Gastrocnemius medialis (tissue), 4 donors: ENCODE measurements around the gene SNTG2. TPM values are rescaled to one million over a fixed set of nuclear protein-coding genes. Genes with fewer than 3 reads are reported as not detected.

Source experiments
- ATAC-seq, 2 donors: fragments of 150-250 bp; one replicate each; pipeline ENCODE4 v1.9.1; 2016
- DNase-seq, 2 donors: peaks; one replicate each; pipeline ENCODE4 v3.0.0-alpha.2; 2019
- H3K27ac ChIP-seq, 4 donors: fragments of 200-600 bp; sonication (generic); 1 replicate in 1 of 4; 2 replicates in 3 of 4; pipeline ENCODE4 v1.5.1; 2016 to 2018; ENCODE audit warnings: mild to moderate bottlenecking in 2 of 4, moderate library complexity in 1 of 4
- H3K27me3 ChIP-seq, 3 donors: fragments of 200-600 bp; sonication (generic) in 2 of 3; 1 replicate in 1 of 3; 2 replicates in 2 of 3; pipeline versions ENCODE4 v1.5.1 to v1.6.0; 2016 to 2019; ENCODE audit warnings: mild to moderate bottlenecking in 1 of 3, moderate library complexity in 1 of 3
- H3K36me3 ChIP-seq, 2 donors: fragments of 200-600 bp; sonication (generic) in 1 of 2; one replicate each; pipeline ENCODE4 v1.5.1; 2017 to 2018
- H3K4me1 ChIP-seq, 2 donors: fragments of 200-600 bp; sonication (generic) in 1 of 2; one replicate each; pipeline ENCODE4 v1.5.1; 2016 to 2017; ENCODE audit warnings: mild to moderate bottlenecking in 2 of 2
- H3K4me3 ChIP-seq, 4 donors: fragments of 200-600 bp; sonication (generic) in 3 of 4; 1 replicate in 1 of 4; 2 replicates in 3 of 4; pipeline ENCODE4 v1.5.1; 2016 to 2019; ENCODE audit warnings: mild to moderate bottlenecking in 2 of 4
- H3K9me3 ChIP-seq, 3 donors: fragments of 200-600 bp; sonication (generic) in 2 of 3; 1 replicate in 1 of 3; 2 replicates in 2 of 3; pipeline ENCODE4 v1.5.1; 2016 to 2019
- CTCF ChIP-seq, 5 experiments: fragments of 450-650 bp in 3 of 5; fragments of 200-600 bp in 2 of 5; sonication (generic) in 2 of 5; IDR thresholded peaks in 4 of 5; conservative IDR thresholded peaks in 1 of 5; 1 replicate in 4 of 5; 2 replicates in 1 of 5; pipeline ENCODE4 v1.5.1; 2016 to 2019; ENCODE audit warnings: antibody characterized with exemption in 5 of 5, mild to moderate bottlenecking in 3 of 5, moderate library complexity in 3 of 5
- POLR2A ChIP-seq, 2 donors: fragments of 450-650 bp; IDR thresholded peaks; one replicate each; pipeline ENCODE4 v1.6.1; 2017; ENCODE audit warnings: antibody characterized with exemption in 2 of 2, mild to moderate bottlenecking in 2 of 2, moderate library complexity in 2 of 2
- in situ Hi-C, 4 donors: fragments of 200-750 bp; cut with MboI; loops; one replicate each; pipeline versions ENCODE4 v1.15.0 to v1.8.0; 2017; ENCODE audit warnings: low sequenced_read_pairs in 4 of 4
- intact Hi-C: fragments of 100-400 bp; cut with DNase I; formaldehyde crosslinking; loops from one replicate; pipeline ENCODE4 v1.15.1; 2023; ENCODE audit warnings: low total_unique reads
- total RNA-seq, 4 donors: library from RNA; depleted of rRNA; stranded (reverse); fragments of >200 nt; gene quantifications; one replicate each; pipeline versions ENCODE4 v1.1.0 to v1.2.3, GENCODE V29; 2016

Gene SNTG2
- total RNA-seq, 4 donors from 2014 or later: 0.55 to 1.0 (median 0.92) TPM; not detected in 1

GRCh38 chr2:1186421-1186820 lies 235.8 kb downstream of the SNTG2 start:
- H3K36me3 ChIP-seq: no peaks in the 10 kb centered on the region
- no peak overlapping the region for H3K4me3 ChIP-seq
- ATAC-seq: no peak
- no peak for TF ChIP-seq CTCF (IDR thresholded peaks at IDR 0.05 in 4 of 5, conservative IDR thresholded peaks at IDR 0.05 in 1 of 5)
- TF ChIP-seq POLR2A (IDR thresholded peaks at IDR 0.05): no peak
- no peaks in the 10 kb centered on the region for H3K4me1 ChIP-seq
- in situ Hi-C loops (no loop called here), intact Hi-C loops (no loop called here)
- H3K27ac ChIP-seq: no peak overlapping the region
- H3K9me3 ChIP-seq: no peaks in the 10 kb centered on the region
- no peaks in the 10 kb centered on the region for H3K27me3 ChIP-seq
- no peak for DNase-seq

GRCh38 chr2:1187189-1187588 lies 236.5 kb downstream of the SNTG2 start:
- TF ChIP-seq CTCF (IDR thresholded peaks at IDR 0.05 in 4 of 5, conservative IDR thresholded peaks at IDR 0.05 in 1 of 5) (no peak), POLR2A (IDR thresholded peaks at IDR 0.05) (no peak)
- H3K9me3 ChIP-seq: no peaks in the 10 kb centered on the region
- no peaks in the 10 kb centered on the region for H3K36me3 ChIP-seq
- H3K27me3 ChIP-seq: no peaks in the 10 kb centered on the region
- H3K4me3 ChIP-seq: no peak overlapping the region
- DNase-seq (no peak), ATAC-seq (no peak)
- no peak overlapping the region for H3K27ac ChIP-seq
- H3K4me1 ChIP-seq: no peaks in the 10 kb centered on the region
- in situ Hi-C loops (no loop called here), intact Hi-C loops (no loop called here)

GRCh38 chr2:1192121-1192520 lies 241.5 kb downstream of the SNTG2 start:
- Histone ChIP-seq H3K36me3 (no peaks in the 10 kb centered on the region), H3K4me3 (no peak overlapping the region), H3K9me3 (no peaks in the 10 kb centered on the region), H3K27ac (peak overlapping the region in 3 of 4 donors; percentile 34 to 54 (median 45)), H3K27me3 (no peaks in the 10 kb centered on the region), H3K4me1 (no peaks in the 10 kb centered on the region)
- in situ Hi-C loops (no loop called here), intact Hi-C loops (no loop called here)
- peak in 1 of 2 donors; percentile 66 for ATAC-seq
- no peak for TF ChIP-seq CTCF (IDR thresholded peaks at IDR 0.05 in 4 of 5, conservative IDR thresholded peaks at IDR 0.05 in 1 of 5)
- no peak for TF ChIP-seq POLR2A (IDR thresholded peaks at IDR 0.05)
- no peak for DNase-seq

GRCh38 chr2:1193801-1194200 lies 243.2 kb downstream of the SNTG2 start:
- TF ChIP-seq CTCF (IDR thresholded peaks at IDR 0.05 in 4 of 5, conservative IDR thresholded peaks at IDR 0.05 in 1 of 5) (no peak), POLR2A (IDR thresholded peaks at IDR 0.05) (no peak)
- no peak for DNase-seq
- in situ Hi-C loops (no loop called here), intact Hi-C loops (no loop called here)
- H3K27me3 ChIP-seq: no peaks in the 10 kb centered on the region
- no peak overlapping the region for H3K4me3 ChIP-seq
- H3K27ac ChIP-seq: no peak overlapping the region
- no peaks in the 10 kb centered on the region for H3K36me3 ChIP-seq
- H3K9me3 ChIP-seq: no peaks in the 10 kb centered on the region
- no peak for ATAC-seq
- no peaks in the 10 kb centered on the region for H3K4me1 ChIP-seq

- H3K36me3 ChIP-seq: no peaks in the 10 kb centered on the region
- no peaks in the 10 kb centered on the region for H3K9me3 ChIP-seq
- DNase-seq (no peak), ATAC-seq (no peak)
- in situ Hi-C loops (no loop called here), intact Hi-C loops (no loop called here)
- TF ChIP-seq CTCF (IDR thresholded peaks at IDR 0.05 in 4 of 5, conservative IDR thresholded peaks at IDR 0.05 in 1 of 5) (no peak), POLR2A (IDR thresholded peaks at IDR 0.05) (no peak)
- H3K4me3 ChIP-seq: no peak overlapping the region
- no peak overlapping the region for H3K27ac ChIP-seq
- H3K27me3 ChIP-seq: no peaks in the 10 kb centered on the region
- H3K4me1 ChIP-seq: no peaks in the 10 kb centered on the region
Observed at GRCh38 chr2:1203772-1204171, 253.1 kb downstream of the SNTG2 start.
